MV-4-11 (cell line): ENCODE data around the gene RPS27.
"Not testable (repeated sequence)": the region's sequence is repeated elsewhere in the genome, so short reads cannot be mapped to it uniquely, and the experiment has no call there.

Source experiments
- DNase-seq: peaks from one replicate; lab custom pipeline; 2025; lab: John Stamatoyannopoulos, UW

The RPS27 gene

DNA sequence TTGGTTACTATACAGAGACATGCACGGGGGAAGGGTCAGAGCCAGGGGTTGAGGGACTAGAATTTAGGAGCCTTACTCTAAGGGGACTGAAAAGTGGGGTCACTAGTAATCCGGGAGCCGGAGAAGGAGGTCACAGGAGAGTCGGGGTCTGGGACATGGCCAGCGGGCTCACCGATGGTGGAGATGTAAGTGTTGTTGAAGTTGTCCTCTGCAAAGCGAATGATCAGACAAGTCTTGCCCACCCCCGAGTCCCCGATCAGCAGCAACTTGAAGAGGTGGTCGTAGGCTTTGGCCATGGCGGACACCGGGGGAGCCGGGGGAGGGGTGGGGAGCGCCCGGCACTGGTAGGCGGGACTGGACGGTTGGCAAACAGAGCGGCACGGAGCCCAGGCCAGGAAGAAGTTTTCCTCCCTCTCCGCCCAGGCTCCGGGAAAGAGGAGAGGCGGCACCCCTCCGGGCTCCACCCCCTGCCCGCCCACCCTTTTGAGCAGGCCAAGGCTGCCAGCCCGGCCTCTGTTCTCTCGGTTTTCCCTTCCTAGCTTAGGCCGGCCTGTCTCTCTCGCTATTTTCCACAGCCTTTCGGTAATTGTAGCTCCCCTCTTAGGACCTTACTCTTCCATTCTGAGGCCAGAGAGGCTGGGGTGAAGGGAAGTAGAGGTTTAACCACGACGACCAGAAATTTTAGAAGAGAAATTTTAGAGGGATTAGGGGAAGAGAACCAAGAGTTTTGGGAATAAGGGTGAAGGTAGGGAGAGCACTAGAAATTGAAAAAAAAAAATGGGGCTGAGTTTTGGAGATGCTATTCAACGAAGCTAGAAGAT, 4.4 kb upstream of the RPS27 start, which contains the start of gene RAB13:
Gene RAB13 (minus strand): TSS at position 399 of the 821 bp plus-strand sequence. CDS start 103 bp downstream, at position 296.
- DNase-seq: no peak

DNA sequence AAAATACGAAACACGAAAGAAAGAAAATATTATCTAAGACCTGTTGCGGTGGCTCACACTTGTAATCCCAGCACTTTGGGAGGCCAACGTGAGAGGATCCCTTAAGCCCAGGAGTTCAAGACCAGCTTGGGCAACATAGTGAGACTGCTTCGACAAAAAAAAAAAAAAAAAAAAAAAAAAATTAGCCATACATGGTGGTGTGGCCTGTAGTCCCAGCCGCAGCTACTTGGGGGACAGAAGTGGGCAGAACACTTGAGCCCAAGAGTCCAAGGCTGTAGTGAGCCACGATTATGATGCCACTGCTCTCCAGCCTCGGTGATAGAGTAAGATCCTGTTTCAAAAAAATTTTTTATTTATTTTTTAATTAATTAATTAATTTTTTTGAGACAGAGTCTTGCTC, 2.9 kb upstream of the RPS27 start:
- no peak for DNase-seq

DNA sequence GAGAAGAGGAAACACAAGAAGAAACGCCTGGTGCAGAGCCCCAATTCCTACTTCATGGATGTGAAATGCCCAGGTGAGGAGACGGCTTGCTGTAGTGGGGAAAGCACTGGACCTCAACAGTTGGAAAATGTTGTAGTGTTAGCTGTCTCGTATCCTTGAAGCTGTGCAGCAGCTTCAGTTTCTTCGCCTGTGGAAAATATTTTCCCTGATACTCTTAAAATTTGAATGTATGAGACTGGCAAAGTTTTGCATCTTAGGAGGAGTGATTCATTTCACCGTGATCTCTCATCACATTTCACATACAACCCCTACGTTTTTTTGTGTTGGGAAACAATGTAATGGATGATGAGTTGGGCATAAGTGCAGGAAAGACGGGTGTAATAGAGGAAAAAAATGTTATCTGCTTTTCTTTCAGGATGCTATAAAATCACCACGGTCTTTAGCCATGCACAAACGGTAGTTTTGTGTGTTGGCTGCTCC, 629 bp downstream of the RPS27 start:
- DNase-seq: no peak

DNA sequence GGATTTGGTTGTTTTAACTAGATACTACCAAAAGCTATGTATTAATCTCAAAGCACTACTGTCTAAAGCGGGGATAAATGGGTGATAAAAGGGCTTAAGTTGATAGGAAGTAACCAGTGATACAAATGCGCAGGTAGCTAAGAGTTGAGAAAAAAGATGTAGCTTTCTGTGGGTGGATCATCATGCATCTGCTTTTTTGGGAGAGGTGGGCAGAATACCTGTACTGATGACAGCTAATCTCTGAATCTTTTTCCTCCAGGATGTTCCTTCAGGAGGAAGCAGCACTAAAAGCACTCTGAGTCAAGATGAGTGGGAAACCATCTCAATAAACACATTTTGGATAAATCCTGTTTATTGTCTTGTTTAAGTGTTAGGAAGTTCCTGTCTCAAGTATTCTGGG, 1.2 kb downstream of the RPS27 start:
- DNase-seq: no peak

DNA sequence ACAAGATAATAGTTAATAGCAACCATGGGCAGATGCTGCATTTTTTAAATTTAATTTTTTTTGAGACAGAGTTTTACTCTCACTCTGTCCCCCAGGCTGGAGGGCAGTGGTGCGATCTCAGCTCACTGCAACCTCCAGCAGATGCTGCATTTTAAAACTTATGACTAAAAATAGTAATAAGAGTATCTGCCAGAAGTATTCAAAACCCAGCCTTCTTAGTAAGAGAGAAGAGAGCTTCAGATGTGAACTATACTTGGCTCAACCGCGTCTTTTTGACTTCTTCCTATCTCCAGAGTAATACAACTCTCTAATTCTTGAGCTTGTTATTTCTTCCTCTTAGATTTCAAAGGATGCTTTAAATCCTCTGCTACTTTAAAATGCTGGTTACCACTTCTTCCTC, 4.6 kb downstream of the RPS27 start:
- DNase-seq: no peak

DNA sequence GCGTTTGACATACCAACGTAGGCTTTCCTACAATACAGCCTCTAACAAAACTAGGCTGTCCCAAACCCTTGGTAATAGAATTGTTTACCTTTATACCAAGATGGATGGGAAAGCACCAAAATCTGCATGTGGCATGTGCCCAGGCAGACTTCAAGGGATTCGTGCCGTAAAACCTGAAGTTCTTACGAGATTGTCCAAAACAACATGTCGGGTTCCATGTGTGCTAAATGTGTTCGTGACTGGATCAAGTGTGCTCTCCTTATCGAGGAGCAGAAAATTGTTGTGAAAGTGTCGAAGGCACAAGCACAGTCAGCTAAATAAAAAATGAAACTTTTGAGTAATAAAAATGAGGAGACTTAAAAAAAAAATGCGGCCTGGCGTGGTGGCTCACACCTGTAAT, 5.1 kb downstream of the RPS27 start:
- DNase-seq: no peak

DNA sequence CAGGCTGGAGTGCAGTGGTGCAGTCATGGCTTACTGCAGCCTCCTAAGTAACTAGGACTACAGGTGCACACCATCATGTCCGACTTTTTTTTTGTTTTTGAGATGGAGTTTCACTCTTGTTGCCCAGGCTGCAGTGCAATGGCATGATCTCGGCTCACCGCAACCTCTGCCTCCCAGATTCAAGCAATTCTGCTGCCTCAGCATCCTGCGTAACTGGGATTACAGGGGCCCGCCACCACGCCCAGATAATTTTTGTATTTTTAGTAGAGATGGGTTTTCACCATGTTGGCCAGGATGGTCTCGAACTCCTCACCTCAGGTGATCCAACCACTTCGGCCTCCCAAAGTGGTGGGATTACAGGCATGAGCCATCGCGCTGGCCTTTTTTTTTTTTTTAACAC, 6.3 kb downstream of the RPS27 start:
- not testable (repeated sequence) for DNase-seq

DNA sequence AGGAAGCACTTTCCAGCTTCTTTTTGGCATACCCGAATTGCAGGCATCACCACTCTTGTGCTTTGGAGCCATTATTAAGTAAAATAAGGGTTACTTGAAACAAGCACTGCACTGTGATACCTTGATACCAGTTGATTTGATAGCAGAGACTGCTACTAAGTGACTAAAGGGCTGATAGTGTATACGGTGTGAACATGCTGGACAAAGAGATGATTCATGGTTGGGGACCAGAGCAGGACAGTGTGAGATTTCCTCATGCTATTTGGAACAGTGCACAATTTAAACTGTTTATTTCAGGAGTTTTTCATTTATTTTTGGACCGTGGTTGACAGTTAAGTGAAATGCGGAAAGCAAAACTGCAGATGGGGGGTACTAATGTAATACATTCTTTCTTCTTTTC, 9.9 kb downstream of the RPS27 start:
- no peak for DNase-seq

DNA sequence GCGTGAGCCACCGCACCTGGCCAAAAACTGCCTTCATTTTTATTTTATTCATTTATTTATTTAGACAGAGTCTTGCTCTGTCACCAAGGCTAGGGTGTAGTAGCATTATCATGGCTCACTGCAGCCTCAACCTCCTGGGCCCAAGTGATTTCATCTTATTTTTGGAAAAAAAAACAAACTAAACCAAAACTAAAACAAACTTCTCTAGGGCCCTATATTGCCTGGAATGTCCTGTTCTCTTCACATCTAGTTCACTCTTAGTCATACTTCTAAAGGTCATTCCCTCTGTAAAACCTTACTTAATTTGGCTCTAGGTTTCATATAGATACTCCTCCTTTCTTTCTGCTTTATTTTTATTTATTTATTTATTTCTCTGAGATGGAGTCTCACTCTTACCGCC, 15.6 kb downstream of the RPS27 start:
- DNase-seq: no peak

DNA sequence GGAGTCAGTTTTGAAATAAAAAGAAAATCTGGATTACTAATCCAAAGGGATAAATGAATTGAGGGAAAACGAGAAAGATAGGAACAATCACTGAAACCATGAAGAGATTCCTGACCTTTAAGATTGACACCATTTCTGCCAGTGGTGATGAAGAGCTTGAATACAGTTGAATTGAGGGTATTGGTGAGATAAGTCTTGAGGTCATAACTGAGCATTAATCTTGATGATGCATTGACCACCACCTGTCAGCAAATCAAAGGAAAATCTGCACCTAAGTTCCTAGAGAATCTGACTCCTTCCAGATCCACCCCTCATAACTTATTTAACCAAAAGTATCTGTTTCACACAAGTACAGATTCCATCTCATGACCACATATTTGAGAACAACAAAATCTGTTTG, 21.6 kb downstream of the RPS27 start:
- DNase-seq: no peak

DNA sequence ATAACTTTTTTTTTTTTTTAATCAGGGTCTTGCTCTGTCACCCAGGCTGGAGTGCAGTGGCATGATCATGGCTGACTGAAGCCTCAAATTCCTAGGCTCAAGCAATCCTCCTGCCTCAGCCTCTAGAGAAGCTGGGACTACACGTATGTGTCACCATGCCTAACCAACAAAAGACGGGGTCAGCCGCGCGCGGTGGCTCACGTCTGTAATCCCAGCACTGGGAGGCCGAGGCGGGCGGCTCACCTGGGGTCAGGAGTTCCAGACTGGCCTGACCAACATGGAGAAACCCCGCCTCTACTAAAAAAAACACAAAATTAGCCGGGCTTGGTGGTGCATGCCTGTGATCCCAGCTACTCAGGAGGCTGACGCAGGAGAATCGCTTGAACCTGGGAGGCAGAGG, 22.0 kb downstream of the RPS27 start:
- not testable (repeated sequence) for DNase-seq

DNA sequence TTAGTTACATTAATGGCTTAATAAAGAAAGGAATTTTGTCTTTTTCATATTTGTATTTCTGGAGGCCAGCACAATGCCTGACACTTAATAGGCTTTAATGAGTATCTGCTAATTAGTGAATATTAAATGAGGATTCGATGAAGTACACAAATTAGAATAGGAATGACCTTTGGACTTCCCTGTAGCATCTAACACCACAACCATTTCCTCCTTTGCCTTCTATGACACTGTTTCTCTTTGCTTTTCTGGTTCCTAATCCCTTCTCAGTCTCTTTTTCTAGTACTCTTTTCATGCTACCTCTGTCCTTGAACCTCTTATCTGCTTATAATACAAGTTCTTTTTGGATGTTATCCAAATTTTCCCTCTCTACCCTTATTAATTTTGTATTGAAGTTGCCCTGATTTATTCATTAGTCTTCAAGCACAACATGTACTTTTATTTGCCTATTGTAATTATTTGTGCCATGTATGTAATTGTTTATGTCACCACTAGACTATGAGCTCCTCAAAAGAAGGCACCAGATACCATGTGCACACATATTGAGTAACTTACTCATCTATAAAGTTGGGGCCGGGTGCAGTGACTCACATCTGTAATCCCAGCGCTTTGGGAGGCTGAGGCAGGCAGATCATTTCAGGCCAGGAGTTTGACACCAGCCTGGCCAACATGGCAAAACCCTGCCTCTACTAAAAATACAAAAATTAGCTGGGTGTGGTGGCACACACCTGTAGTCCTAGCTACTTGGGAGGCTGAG, 23.8 kb downstream of the RPS27 start:
- peak; percentile 25 for DNase-seq

DNA sequence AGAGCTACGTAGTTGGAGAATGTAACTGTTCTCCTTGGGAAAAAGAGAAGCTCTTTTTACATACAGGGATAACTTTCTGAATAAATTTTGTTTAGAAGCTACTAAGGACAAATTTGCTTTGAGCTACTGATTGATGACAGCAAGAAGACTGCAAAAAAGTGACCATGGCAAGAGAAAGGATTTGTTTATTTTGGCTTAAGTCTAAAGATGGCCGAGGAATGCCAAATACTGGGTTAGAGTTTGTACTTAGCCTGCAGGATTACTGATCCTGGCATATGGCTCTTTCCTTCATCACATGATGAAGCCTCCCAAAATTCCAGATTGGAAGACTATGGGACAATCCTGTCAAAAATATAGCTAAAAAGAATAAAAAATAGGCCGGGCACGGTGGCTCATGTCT, 28.7 kb downstream of the RPS27 start:
- DNase-seq: no peak

DNA sequence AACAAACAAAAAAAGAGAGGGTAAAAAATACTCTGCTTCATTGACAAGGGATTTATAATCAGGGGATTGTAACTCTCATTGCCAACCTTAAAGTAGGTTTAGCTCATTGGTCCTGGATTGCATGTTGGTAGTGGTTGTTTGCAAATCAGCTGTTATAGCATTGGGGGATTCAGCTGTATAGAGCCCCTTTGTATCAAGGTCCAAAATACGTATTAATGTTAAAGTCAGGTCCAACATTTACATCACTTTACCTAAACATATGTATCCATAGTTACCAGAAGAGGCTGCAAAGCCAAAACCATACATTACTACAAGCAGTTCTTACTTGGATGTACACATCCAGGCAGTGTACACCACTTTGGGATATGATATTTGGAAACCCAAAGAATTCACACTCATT, 29.4 kb downstream of the RPS27 start:
- DNase-seq: no peak

DNA sequence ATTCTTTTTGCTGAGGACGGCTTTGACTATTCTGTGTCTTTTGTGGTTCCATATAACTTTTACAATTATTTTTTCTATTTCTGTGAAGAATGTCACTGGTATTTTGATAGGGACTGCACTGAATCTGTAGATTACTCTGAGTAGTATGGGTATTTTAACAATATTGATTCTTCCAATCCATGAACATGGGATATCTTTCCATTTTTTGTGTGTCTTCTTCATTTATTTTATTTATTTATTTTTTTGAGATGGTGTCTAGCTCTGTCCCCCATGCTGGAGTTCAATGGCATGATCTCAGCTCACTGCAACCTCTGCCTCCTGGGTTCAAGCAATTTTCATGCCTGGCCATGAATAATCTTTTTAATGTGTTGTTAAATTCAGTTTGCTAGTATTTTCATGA, 43.1 kb downstream of the RPS27 start:
- DNase-seq: not testable (repeated sequence)
